RWPE1 (cell line): Measurements from ENCODE around the gene A4GALT.

ENCODE experiments used
- CTCF ChIA-PET: fragments of 350-600 bp; sonication (Branson Sonifier 250); formaldehyde crosslinking; extraction: SDS; loops from one replicate; lab custom pipeline; 2021; lab: Yijun Ruan, JAX
- POLR2A ChIA-PET: fragments of 400-600 bp; formaldehyde crosslinking; extraction: SDS; loops from one replicate; lab custom pipeline; 2020; ENCODE audit warnings: antibody characterized with exemption; ENCODE audit not compliant: low non-redundant PET; lab: Yijun Ruan, JAX
- DNase-seq: peaks from one replicate; pipeline ENCODE4 v3.0.0; 2012; ENCODE audit warnings: low spot score
- H3K27ac ChIP-seq: fragments of 450-650 bp; 2 replicates; pipeline ENCODE4 v1.5.1; 2017
- CTCF ChIP-seq: fragments of 450-650 bp; conservative IDR thresholded peaks from 2 replicates; pipeline ENCODE4 v1.5.1; 2017; ENCODE audit warnings: low read depth, mild to moderate bottlenecking

Gene A4GALT

DNA sequence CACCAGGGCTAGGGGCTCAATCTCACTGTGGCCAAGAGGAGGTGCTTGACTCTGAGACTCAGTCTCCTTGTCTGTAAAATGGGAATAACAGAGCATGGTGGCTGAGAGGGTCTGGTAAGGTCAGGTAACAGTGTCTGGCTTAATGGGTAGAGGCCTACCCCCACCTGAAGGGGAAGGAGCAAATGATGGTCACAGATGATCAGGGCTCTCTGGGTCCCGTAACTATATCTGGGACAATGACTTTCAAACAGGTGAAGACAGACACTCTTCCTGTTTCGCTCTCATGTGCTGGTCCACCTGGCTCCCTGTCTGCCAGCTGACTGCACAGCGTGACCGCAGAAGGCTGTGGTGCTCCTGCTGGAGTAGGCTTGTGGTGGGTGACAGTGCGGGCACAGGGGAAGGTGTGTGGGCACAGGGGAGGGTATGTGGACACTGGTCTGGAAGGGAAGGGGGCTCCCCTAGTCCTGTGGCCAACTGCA, 4.0 kb downstream of the A4GALT start:
- POLR2A ChIA-PET, result no interaction called here
- no peak for TF ChIP-seq CTCF
- CTCF ChIA-PET, result no interaction called here
- no peak for DNase-seq
- H3K27ac ChIP-seq, result peak overlapping the region; percentile 52

- no peak for DNase-seq
- ChIA-PET CTCF (interaction anchor here (0.6 kb wide), 1 partner anchor 50 kb away, joined by 5 read pairs; no protein-coding TSS in a partner anchor), POLR2A (no interaction called here)
- TF ChIP-seq CTCF, result no peak
- peak overlapping the region; percentile 52 for H3K27ac ChIP-seq
Measured at GRCh38 chr22:42716221-42716620, 4.4 kb downstream of the A4GALT start.

- ChIA-PET CTCF (no interaction called here), POLR2A (no interaction called here)
- H3K27ac ChIP-seq, result peak overlapping the region; percentile 40; the same call in 1 of the 2 replicates
- DNase-seq, result no peak
- no peak for TF ChIP-seq CTCF
Measured at GRCh38 chr22:42714768-42715390, 5.8 kb downstream of the A4GALT start.

GRCh38 chr22:42714308-42714707, 6.4 kb downstream of the A4GALT start:
- peak overlapping the region; percentile 40; the same call in 1 of the 2 replicates for H3K27ac ChIP-seq
- ChIA-PET POLR2A (no interaction called here), CTCF (no interaction called here)
- TF ChIP-seq CTCF, result no peak
- no peak for DNase-seq

- ChIA-PET CTCF (no interaction called here), POLR2A (no interaction called here)
- DNase-seq, result no peak
- TF ChIP-seq CTCF, result no peak
- H3K27ac ChIP-seq, result peak overlapping the region; percentile 56
Measured at GRCh38 chr22:42711895-42712837, 8.5 kb downstream of the A4GALT start.

DNA sequence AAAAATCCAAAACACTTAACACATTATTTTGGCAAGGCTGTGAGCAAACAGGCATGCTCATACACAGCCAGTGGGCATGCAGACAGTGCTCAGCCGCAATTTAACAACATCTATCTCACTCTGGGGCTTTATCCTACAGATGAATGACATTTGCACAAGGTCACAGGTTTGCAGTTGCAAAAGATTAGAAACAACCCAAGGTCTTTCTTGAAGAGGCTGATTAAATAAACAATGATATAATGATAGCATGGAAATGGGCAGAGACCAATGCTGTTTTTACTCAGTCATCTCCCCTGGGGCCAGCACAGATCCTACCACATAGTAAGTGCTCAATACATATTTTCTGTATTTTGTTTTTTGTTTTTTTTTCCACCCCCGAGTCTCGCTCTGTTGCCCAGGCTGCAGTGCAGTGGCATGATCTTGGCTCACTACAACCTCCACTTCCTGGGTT, 9.4 kb downstream of the A4GALT start:
- POLR2A ChIA-PET, result no interaction called here
- no peak for DNase-seq
- TF ChIP-seq CTCF, result no peak
- peak overlapping the region; percentile 56 for H3K27ac ChIP-seq
- CTCF ChIA-PET, result interaction anchor here (0.6 kb wide), 1 partner anchor 15 kb away, joined by 4 read pairs; no protein-coding TSS in a partner anchor
